Measurements from ENCODE around the gene KLC1. TPM values are rescaled to one million over a fixed set of nuclear protein-coding genes. Genes with fewer than 3 reads are reported as not detected.

Gene KLC1
- total and polyA plus RNA-seq, 2 of the 8 experiments (the other 6 are each of a cell fraction or from before 2014, with no cell fraction given), result 84.6 to 134 TPM

GRCh38 chr14:103687712-103688111 lies 58.7 kb downstream of the KLC1 start:
- FAIRE-seq (no peak), DNase-seq (ENCODE audit: low read depth in 1 of 2, low spot score in 2 of 2) (no peak)
- Histone ChIP-seq H4K20me1 (replicated peaks in 1 of 2; ENCODE audit: control insufficient read depth in 1 of 2, insufficient read depth in 2 of 2, low read length in 2 of 2) (peaks cover 10 to 17% of the 10 kb centered on the region in 2 experiments), H2AK5ac (ENCODE audit: low read depth, low read length) (no peak overlapping the region), H3K4me2 (ENCODE audit: insufficient read depth in 1 of 2, low read depth in 2 of 2, low read length in 2 of 2) (no peak overlapping the region), H3K27ac (ENCODE audit: low read depth, low read length) (no peak overlapping the region), H3K14ac (ENCODE audit: insufficient read length) (no peak overlapping the region), H3K9ac (replicated peaks in 1 of 4; ENCODE audit: extremely low read depth in 1 of 4, low read depth in 3 of 4, low read length in 3 of 4) (no peak overlapping the region), H3K4me1 (replicated peaks in 1 of 4; ENCODE audit: control insufficient read depth in 3 of 4, insufficient read depth in 4 of 4, low read length in 3 of 4) (peaks cover 0 to 3% (median 0%) of the 10 kb centered on the region in 4 experiments; a peak in 1 of 7 replicates), H3K18ac (ENCODE audit: extremely low read depth, low read length) (no peak overlapping the region), H3K23me2 (ENCODE audit: low read depth, low read length) (no peaks in the 10 kb centered on the region), H4K8ac (ENCODE audit: extremely low read depth, insufficient read depth, low read length) (no peak overlapping the region), H3K23ac (ENCODE audit: insufficient read length) (no peak overlapping the region), H3K56ac (replicated peaks; ENCODE audit: insufficient read length, low read depth, low read length) (no peak overlapping the region), H3K36me3 (ENCODE audit: control insufficient read depth in 2 of 4, insufficient read depth in 4 of 4, low read length in 3 of 4) (peaks cover 12 to 58% (median 21%) of the 10 kb centered on the region in 4 experiments; a peak in 6 of 8 replicates), H2BK5ac (ENCODE audit: low read depth, low read length) (no peak overlapping the region), H3K4ac (replicated peaks; ENCODE audit: insufficient read length, low read depth, low read length) (no peak overlapping the region), H3K27me3 (replicated peaks in 1 of 4; ENCODE audit: control insufficient read depth in 3 of 4, extremely low read depth in 1 of 4, insufficient read depth in 3 of 4, low read length in 3 of 4) (no peaks in the 10 kb centered on the region), H2BK20ac (ENCODE audit: low read length) (no peak overlapping the region), H2AFZ (ENCODE audit: low read length) (no peak overlapping the region), H2BK12ac (ENCODE audit: low read depth, low read length) (no peak overlapping the region), H3K4me3 (ENCODE audit: extremely low read depth in 1 of 4, insufficient read depth in 2 of 4, low read depth in 3 of 4, low read length in 4 of 4) (no peak overlapping the region), H4K5ac (ENCODE audit: insufficient read length, low read depth, low read length) (no peak overlapping the region), H2BK15ac (ENCODE audit: low read length) (no peak overlapping the region), H3K79me1 (ENCODE audit: low read depth, low read length) (peaks cover 8% of the 10 kb centered on the region), H3K9me3 (ENCODE audit: insufficient read depth in 2 of 2, low read depth in 1 of 2, low read length in 1 of 2) (no peaks in the 10 kb centered on the region), H4K91ac (replicated peaks; ENCODE audit: insufficient read length, low read length) (no peak overlapping the region), H2BK120ac (replicated peaks; ENCODE audit: low read depth, low read length) (no peak overlapping the region), H3K79me2 (ENCODE audit: control insufficient read depth in 1 of 2, insufficient read depth in 2 of 2, low read length in 2 of 2) (peaks cover 0 to 3% of the 10 kb centered on the region in 2 experiments; a peak in 1 of 4 replicates)
- ChIA-PET POLR2A (ENCODE audit: partially characterized antibody) (interaction anchor here (0.7 kb wide), 1 partner anchor 13 kb away, joined by 3 read pairs; no protein-coding TSS in a partner anchor), CTCF (ENCODE audit: partially characterized antibody) (interaction anchor here (1.9 kb wide), 1 partner anchor 18 kb away, joined by 3 read pairs; no protein-coding TSS in a partner anchor)
- TF ChIP-seq MAFK (IDR thresholded peaks at IDR 0.05; ENCODE audit: low read depth, low read length), result no peak
- TF ChIP-seq NRF1 (IDR thresholded peaks at IDR 0.05; ENCODE audit: low read depth, low read length), result no peak
- no peak for TF ChIP-seq BRCA1 (IDR thresholded peaks at IDR 0.05; ENCODE audit: low read depth, low read length)
- WGBS, 2 experiments (ENCODE audit: extremely low coverage in 1 of 2, insufficient coverage in 1 of 2, insufficient read length in 1 of 2, insufficient replicate concordance in 2 of 2, low coverage in 1 of 2, low lambda C conversion rate in 2 of 2, missing lambda C conversion rate in 1 of 2), result 89% methylated on average over 4 of the region's 4 CpGs; no CpG with 5 or more reads in 1 of the 2 experiments
